GM12892 (cell line): ENCODE data around the gene RARB.

Source experiments
- POLR2A ChIP-seq: IDR thresholded peaks from 2 replicates; pipeline ENCODE4 v1.6.1; 2011; ENCODE audit warnings: low read depth, low read length, control low read depth
- POLR2AphosphoS5 ChIP-seq: IDR thresholded peaks from 2 replicates; pipeline ENCODE4 v1.6.1; 2011; ENCODE audit warnings: low read depth, low read length, control low read depth

DNA sequence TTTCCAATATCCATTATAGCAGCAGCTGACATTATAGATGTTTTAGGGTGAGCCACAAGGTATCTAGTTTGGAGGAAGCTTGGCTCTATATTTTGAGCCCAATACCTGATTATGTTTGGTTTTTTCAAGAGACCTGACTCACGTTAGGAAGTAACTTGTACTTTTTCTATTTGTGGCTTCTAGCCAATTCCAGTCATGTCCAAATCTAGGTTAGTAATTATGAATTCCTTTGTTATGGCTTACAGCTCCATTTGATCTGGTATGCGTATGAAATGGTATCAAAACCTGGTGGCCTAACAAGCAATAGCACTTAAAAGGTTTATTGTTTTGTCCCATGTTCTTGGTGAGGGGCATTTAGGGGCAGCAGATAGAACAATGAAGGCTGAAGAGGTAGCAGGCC lies 120.8 kb downstream of the RARB start:
- TF ChIP-seq POLR2AphosphoS5 (no peak), POLR2A (no peak)
